ENCODE measurements around the gene SLC10A7.

Gene SLC10A7

DNA sequence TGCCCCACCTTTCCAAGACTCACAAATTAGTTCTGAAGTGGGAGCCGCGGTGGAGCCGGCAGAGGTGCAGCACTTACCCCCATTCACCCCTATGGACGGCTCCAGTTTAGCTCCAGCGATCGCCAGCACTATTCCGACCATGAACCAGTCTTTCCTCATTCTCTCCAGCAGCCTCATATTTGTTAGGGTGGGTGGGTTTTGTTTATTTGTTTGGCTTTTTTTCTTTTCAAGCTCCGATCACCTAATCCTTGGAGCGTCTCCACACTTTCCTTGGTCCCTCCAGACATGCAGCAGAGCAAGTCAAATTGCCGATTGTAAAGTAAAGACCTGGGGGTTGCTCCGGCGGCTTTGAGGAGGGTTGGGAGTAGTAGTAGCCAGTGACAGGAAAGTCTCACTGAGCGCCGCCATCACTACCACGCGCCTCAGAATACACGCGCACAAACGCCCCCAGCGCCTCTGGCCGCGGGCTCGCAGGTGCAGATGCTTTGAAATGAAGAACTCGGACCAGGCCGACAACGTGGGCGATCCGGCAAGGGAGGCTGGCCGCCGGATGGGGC lies at the start of gene SLC10A7:
TSS of gene SLC10A7 (minus strand) at position 400 of the 557 bp plus-strand sequence. CDS start at position 177, 223 bp downstream.
- DNase-seq (ENCODE audit: low spot score): peak; percentile 79

DNA sequence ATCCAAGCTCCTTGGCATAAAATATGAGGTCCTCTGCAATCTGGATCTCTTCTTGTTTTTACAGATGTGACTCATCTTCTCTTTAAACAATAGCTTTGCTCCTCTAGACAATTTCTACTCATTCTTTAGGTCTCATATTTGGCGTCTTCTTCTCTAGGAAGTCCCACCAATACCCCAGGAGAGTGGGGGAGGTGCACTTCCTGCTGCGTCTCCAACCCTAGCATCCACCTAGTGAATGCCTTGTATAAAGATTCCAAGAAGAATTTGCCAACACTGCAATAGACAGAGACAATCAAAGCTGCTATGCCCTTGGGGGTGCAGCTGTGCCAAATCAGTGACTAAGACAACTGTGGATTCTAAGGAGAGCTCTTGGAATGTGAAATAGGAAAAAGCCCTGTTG lies 45.7 kb upstream of the SLC10A7 start:
- no peak for DNase-seq (ENCODE audit: low spot score)

GRCh38 chr4:146564492-146564891 lies 42.8 kb upstream of the SLC10A7 start:
- DNase-seq (ENCODE audit: low spot score): no peak

- no peak for DNase-seq (ENCODE audit: low spot score)
These were observed 28.4 kb upstream of the SLC10A7 start for GRCh38 chr4:146550161-146550560.

DNA sequence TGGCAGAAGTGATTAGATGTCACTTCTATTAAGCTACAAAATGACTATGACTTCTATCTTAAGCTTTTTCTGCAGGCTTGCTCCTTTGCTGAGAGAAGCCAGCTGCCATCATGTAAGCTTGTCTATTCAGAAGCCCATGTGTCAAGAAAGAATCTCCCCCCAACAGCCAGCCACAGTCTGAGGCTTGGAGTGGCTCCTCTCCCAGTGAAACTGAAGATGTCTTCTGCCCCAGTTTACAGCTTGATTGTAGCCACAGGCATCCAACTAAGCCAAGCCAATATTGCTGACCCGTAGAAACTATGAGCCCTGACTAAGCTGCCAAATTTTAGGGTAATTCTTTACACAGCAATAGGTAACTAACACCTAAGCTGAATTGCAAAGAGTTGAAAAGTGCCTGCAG lies 26.7 kb upstream of the SLC10A7 start:
- no peak for DNase-seq (ENCODE audit: low spot score)

- DNase-seq (ENCODE audit: low spot score): no peak
These were observed 23.4 kb upstream of the SLC10A7 start for GRCh38 chr4:146545102-146545501.

GRCh38 chr4:146534178-146534577 lies 12.4 kb upstream of the SLC10A7 start:
- no peak for DNase-seq (ENCODE audit: low spot score)

GRCh38 chr4:146525754-146526153 lies 4.0 kb upstream of the SLC10A7 start:
- no peak for DNase-seq (ENCODE audit: low spot score)

DNA sequence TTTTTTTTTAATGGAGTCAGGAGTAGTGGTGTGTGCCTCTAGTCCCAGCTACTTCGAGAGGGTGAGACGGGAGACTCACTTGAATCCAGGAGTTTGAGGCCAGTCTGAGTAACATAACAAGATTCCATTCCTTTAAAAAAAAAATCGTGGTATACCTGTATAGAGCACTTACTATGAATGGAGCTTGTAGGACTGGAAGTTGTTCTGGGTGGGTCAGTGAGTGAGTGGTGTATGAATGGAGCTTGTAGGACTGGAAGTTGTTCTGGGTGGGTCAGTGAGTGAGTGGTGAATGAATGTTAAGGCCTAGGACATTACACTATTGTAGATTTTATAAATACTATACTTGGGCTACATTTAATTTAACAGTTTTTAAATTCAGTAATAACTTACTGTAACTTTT lies 2.9 kb upstream of the SLC10A7 start:
- no peak for DNase-seq (ENCODE audit: low spot score)

- peak; percentile 26 for DNase-seq (ENCODE audit: low spot score)
These were observed 1.1 kb upstream of the SLC10A7 start for GRCh38 chr4:146522869-146523205.

- DNase-seq (ENCODE audit: low spot score): peak; percentile 88
These were observed 543 bp upstream of the SLC10A7 start for GRCh38 chr4:146522098-146522868.

- peak; percentile 29 for DNase-seq (ENCODE audit: low spot score)
These were observed 722 bp downstream of the SLC10A7 start for GRCh38 chr4:146520896-146521540.

- DNase-seq (ENCODE audit: low spot score): no peak
These were observed 6.9 kb downstream of the SLC10A7 start for GRCh38 chr4:146514651-146515357.

DNA sequence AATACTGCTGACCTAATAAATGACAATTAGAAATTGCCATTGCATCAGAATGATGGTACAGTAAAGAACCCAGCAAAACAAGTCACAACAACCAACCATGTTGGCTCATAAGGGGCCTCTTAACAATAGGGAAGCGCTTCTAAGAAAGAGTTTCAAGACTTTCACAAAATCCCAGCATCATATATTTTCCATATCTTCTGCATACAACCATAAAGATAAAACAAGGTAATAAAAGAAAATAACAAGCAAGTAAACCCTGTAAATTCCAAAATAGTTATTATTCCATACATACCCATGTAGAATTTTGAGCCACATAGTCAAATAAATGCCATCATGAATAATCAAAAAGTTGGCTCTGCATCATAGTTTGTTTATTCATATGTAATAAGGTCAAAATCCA lies 8.2 kb downstream of the SLC10A7 start:
- DNase-seq (ENCODE audit: low spot score): no peak

DNA sequence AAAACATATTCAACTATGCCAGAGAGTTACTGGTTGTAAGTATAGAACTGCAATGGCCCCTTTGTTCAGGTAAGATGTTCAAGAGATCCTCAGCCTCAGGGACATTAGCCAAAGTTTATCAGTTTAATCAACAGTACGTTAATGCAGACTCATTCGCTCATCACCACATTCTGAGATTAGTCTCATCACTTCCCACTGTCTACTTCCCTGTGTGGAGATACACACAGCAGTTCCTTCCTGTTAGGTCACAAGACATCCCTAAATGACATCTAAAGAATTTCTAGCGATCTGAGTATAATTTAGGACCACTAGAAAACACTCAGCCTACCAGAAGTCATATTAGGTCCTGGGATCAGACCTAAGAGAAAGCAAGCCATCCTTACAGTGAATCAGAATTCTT lies 10.4 kb downstream of the SLC10A7 start:
- no peak for DNase-seq (ENCODE audit: low spot score)

DNA sequence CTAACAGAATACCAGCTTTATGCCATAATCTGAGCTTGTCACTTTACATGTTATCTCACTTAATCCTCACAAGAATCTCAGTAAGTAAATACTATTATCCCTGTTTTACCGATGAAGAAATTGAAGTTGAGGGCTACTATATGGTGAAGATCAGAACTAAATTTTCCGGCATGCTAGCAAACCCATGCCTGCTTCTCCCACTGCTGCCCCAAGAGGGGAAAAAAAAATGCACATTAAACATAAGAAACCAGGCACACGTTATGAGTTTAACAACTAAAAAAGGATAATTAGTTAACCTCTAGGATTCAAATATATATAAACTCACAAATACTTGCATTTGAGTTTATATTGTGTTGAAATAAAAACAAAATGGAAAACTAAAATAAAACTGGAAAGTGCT lies 10.8 kb downstream of the SLC10A7 start:
- DNase-seq (ENCODE audit: low spot score): no peak

- no peak for DNase-seq (ENCODE audit: low spot score)
These were observed 13.4 kb downstream of the SLC10A7 start for GRCh38 chr4:146508229-146508939.

DNA sequence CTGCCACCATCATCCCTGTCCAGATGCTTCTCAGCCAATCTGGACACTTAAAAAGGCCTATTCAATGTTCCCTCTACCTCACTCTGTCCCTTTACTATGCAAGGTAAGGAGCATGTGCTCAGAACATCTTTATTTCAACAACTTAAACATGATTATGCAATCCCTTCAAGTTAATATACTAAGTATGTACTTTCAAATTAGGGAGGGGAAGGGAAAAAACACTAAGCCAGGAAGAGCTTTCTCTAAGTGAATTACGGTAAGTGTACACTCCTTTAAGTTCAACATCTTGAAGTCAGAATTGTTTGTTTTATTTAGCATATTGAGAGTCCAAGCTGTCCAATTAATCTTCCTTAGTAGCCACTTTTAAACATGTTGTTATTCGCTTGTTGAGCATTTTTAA lies 14.1 kb downstream of the SLC10A7 start:
- no peak for DNase-seq (ENCODE audit: low spot score)

- DNase-seq (ENCODE audit: low spot score): no peak
These were observed 15.5 kb downstream of the SLC10A7 start for GRCh38 chr4:146506272-146506671.

DNA sequence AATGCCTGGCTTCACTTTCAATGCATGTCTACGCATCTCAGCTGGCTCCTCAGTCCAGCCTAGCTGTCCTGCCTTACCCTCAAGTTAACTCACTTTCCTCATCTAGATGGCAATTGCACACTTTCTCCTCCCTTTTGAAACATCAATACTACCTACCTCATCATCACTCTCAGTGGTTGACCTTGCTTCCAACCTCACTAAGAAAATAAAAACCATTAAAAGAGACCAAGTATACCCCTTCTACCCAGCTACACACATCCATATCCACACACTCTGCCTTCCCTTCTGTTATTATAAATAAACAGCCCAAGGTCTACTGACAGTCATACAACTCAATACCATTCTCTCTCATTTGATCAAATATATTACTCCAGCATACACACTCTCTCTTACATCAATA lies 21.5 kb downstream of the SLC10A7 start:
- no peak for DNase-seq (ENCODE audit: low spot score)

- DNase-seq (ENCODE audit: low spot score): no peak
These were observed 23.4 kb downstream of the SLC10A7 start for GRCh38 chr4:146498291-146498690.

DNA sequence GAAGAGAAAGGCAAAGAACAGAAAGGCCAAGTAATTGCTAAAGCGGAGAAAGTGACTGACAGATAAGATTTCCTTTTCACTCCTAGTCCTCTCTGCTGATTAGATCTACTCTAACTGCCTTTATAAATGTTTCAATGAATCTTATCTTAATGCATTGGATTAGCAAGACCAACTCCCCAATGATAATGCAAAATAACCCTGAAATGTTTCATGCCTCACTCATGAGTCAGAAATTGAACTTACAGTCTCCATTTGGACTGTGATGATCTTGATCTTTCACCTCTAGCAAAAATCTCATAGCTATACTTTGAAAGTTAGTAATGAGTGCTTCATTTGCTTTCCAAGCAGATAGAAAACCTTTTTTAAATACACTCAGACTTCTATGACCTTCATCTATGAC lies 26.5 kb downstream of the SLC10A7 start:
- no peak for DNase-seq (ENCODE audit: low spot score)
